ENCODE data around the gene NUDT22.

Gene NUDT22

DNA sequence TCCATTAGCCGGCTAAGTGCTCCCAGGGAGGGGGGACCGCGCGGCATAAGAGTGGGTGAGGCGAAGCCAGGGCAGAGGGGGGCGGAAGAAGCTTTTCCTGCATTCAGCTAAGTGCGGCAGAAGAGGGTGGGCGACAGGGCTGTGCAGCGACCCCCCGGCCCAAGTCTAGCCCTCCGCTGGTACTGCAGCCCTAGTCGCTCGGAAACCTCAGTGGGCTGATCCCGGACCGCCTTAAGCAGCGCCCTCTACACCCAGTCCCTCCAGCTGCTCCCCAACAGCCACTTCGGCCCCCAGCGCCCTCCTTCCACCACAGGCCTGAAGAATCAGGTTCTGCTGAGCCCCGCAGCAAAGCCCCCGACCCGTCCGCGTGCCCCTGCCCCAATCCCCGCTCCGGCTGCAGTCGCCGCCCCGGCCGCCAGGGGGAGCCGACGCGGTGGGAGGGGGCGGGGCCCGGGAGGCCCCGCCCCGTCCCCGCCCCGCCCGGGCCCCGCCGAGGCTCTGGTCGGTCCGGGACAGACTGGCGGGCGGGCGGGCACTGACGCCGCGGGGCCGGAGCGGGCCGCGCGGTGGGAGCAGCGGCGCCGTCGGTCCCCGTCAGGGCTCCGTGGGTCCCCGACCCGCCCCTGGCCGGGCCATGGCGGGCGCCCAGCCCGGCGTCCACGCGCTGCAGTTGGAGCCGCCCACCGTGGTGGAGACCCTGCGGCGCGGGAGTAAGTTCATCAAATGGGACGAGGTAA is 25.1 kb downstream of the NUDT22 start, which contains the start of gene PLCB3:
TSS of gene PLCB3 (plus strand) at position 515 of the 737 bp plus-strand sequence. CDS start at position 635, 120 bp downstream.
- Histone ChIP-seq H3K4me3 (ENCODE audit: extremely low read depth, insufficient read depth, low read length, poor library complexity, severe bottlenecking) (peak within 1 kb of the TSS; percentile 78), H3K27ac (ENCODE audit: low read depth, low read length, severe bottlenecking) (peak within 1 kb of the TSS; percentile 41), H3K4me1 (ENCODE audit: control insufficient read depth, insufficient read depth, low read length, poor library complexity, severe bottlenecking) (peaks cover 35% of the 10 kb centered on the region)

DNA sequence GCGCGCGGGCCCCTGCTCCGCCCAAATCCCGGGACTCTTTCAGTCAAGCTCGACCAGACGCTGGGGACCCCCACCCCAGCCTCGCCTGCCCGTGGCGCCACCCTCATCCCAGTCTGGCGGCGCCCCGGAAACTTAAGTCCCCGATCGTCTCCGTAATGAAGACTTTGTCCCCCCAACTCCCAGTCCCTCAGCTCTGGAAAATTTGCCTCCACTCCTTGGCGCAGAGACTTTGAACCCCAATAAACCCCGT is 25.6 kb downstream of the NUDT22 start:
- H3K36me3 ChIP-seq (ENCODE audit: control insufficient read depth, insufficient read depth, low read length), result peaks cover 31% of the 10 kb centered on the region
- peak overlapping the region; percentile 78 for H3K4me3 ChIP-seq (ENCODE audit: extremely low read depth, insufficient read depth, low read length, poor library complexity, severe bottlenecking)
- no peak overlapping the region for H3K27ac ChIP-seq (ENCODE audit: low read depth, low read length, severe bottlenecking)
- no peaks in the 10 kb centered on the region for H3K9me3 ChIP-seq (ENCODE audit: control insufficient read depth, low read length)
- peaks cover 35% of the 10 kb centered on the region for H3K4me1 ChIP-seq (ENCODE audit: control insufficient read depth, insufficient read depth, low read length, poor library complexity, severe bottlenecking)
- 0 to 1% methylated on average over 17 to 18 of the region's 18 CpGs for WGBS, 2 experiments (ENCODE audit: insufficient coverage in 2 of 2)

More for the DNA sequence above, 25.1 kb downstream of the NUDT22 start, which contains the start of gene PLCB3:
- no peaks in the 10 kb centered on the region for H3K9me3 ChIP-seq (ENCODE audit: control insufficient read depth, low read length)
- H3K36me3 ChIP-seq (ENCODE audit: control insufficient read depth, insufficient read depth, low read length), result peaks cover 26% of the 10 kb centered on the region
- WGBS, 2 experiments (ENCODE audit: insufficient coverage in 2 of 2), result 1 to 2% methylated on average over 54 to 68 of the region's 75 CpGs

DNA sequence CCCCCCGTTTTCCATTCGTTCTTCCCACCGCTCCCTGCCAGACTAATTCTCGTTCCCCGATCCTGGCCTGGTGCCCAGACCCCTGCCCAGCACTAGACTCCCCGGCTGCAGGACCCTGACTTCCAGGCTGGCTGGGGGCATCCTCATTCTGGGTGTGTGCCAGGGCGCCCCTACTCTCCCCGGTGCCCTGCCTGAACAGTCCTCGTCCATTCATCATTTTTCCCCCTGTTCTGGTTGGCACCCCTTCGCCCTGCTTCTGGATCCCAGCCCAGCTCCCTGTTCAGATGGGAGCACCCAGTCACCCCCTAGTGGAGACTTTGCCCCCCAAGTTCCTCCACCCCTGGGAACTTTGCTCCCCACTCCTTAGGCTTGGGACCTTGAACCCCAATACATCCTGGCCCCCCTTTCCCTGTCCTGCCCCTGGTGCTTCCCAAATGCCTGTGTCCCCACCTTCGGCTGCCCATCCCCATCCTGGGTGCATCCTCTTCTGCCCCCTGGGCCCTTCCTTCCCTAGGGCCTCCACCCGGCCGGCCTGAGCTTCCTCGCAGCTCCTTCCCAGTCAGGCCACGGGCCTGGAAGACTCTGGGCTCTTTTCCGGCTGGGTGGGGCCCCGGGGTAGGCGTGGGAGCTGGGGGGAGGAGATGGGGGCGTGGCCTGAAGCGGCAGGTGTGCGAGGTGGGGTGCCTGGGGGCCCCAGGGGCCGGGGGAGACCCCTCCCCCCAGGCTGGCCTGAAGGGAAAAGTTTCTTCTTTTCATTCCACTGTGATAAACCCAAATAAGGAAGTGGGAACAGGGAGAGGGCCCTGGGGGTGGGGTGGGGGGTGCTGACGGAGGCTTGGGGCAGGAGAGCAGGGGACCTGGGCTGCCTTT is 26.2 kb downstream of the NUDT22 start:
- H3K27ac ChIP-seq (ENCODE audit: low read depth, low read length, severe bottlenecking), result no peak overlapping the region
- no peaks in the 10 kb centered on the region for H3K9me3 ChIP-seq (ENCODE audit: control insufficient read depth, low read length)
- H3K4me1 ChIP-seq (ENCODE audit: control insufficient read depth, insufficient read depth, low read length, poor library complexity, severe bottlenecking), result peaks cover 35% of the 10 kb centered on the region
- H3K36me3 ChIP-seq (ENCODE audit: control insufficient read depth, insufficient read depth, low read length), result peaks cover 34% of the 10 kb centered on the region
- WGBS, 2 experiments (ENCODE audit: insufficient coverage in 2 of 2), result 9 to 21% methylated on average over 9 to 12 of the region's 23 CpGs
- H3K4me3 ChIP-seq (ENCODE audit: extremely low read depth, insufficient read depth, low read length, poor library complexity, severe bottlenecking), result peak overlapping the region; percentile 78

DNA sequence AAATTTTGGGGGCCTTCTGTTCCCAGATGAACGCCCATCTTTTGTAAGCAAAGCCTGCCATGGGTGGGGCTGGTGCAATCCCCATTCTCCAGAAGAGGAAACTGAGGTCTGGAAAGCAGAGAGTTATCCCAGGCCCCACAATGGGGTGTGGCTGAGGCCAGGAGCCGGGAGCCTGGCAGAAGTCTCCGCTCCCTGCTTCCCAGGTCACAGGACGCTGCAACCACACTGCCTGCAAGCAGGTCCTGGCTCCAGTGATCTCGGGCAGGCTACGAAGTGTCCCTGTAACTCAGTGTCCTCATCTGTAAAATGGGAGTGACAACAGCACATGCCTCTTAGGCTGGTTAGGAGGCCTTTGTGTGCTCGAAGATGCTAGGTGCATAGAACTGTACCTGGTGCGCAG is 27.0 kb downstream of the NUDT22 start:
- WGBS, 2 experiments (ENCODE audit: insufficient coverage in 2 of 2), result 86 to 87% methylated on average over 8 of the region's 8 CpGs
- no peaks in the 10 kb centered on the region for H3K9me3 ChIP-seq (ENCODE audit: control insufficient read depth, low read length)
- peak overlapping the region; percentile 78 for H3K4me3 ChIP-seq (ENCODE audit: extremely low read depth, insufficient read depth, low read length, poor library complexity, severe bottlenecking)
- peaks cover 42% of the 10 kb centered on the region for H3K36me3 ChIP-seq (ENCODE audit: control insufficient read depth, insufficient read depth, low read length)
- peaks cover 32% of the 10 kb centered on the region for H3K4me1 ChIP-seq (ENCODE audit: control insufficient read depth, insufficient read depth, low read length, poor library complexity, severe bottlenecking)
- H3K27ac ChIP-seq (ENCODE audit: low read depth, low read length, severe bottlenecking), result no peak overlapping the region

- Histone ChIP-seq H3K27ac (ENCODE audit: low read depth, low read length, severe bottlenecking) (no peak overlapping the region), H3K36me3 (ENCODE audit: control insufficient read depth, insufficient read depth, low read length) (peaks cover 47% of the 10 kb centered on the region), H3K4me3 (ENCODE audit: extremely low read depth, insufficient read depth, low read length, poor library complexity, severe bottlenecking) (no peak overlapping the region), H3K4me1 (ENCODE audit: control insufficient read depth, insufficient read depth, low read length, poor library complexity, severe bottlenecking) (peaks cover 30% of the 10 kb centered on the region), H3K9me3 (ENCODE audit: control insufficient read depth, low read length) (no peaks in the 10 kb centered on the region)
- WGBS, 2 experiments (ENCODE audit: insufficient coverage in 2 of 2), result 94 to 100% methylated on average over 5 of the region's 5 CpGs
Observed at GRCh38 chr11:64253481-64253880, 27.4 kb downstream of the NUDT22 start.

DNA sequence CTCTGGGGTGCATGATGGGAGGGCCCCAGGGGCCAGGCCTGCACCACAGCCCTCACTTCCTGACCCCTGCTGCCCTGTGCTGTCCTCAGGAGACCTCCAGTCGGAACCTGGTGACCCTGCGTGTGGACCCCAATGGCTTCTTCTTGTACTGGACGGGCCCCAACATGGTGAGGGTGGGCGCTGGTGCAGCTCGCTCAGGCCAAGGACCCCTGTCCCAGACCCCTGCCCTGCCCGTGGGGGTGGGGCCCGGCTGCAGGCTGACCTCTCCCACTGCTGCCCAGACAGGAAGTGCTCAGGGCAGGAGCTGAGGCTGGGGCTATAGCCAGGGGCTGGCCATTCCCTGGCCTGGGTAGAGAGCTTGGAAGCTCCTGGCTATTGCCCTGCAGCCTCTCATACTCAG is 28.3 kb downstream of the NUDT22 start:
- H3K27ac ChIP-seq (ENCODE audit: low read depth, low read length, severe bottlenecking), result no peak overlapping the region
- no peak overlapping the region for H3K4me3 ChIP-seq (ENCODE audit: extremely low read depth, insufficient read depth, low read length, poor library complexity, severe bottlenecking)
- WGBS, 2 experiments (ENCODE audit: insufficient coverage in 2 of 2), result 95 to 97% methylated on average over 7 of the region's 7 CpGs
- H3K36me3 ChIP-seq (ENCODE audit: control insufficient read depth, insufficient read depth, low read length), result peaks cover 55% of the 10 kb centered on the region
- H3K9me3 ChIP-seq (ENCODE audit: control insufficient read depth, low read length), result no peaks in the 10 kb centered on the region
- H3K4me1 ChIP-seq (ENCODE audit: control insufficient read depth, insufficient read depth, low read length, poor library complexity, severe bottlenecking), result peaks cover 21% of the 10 kb centered on the region

DNA sequence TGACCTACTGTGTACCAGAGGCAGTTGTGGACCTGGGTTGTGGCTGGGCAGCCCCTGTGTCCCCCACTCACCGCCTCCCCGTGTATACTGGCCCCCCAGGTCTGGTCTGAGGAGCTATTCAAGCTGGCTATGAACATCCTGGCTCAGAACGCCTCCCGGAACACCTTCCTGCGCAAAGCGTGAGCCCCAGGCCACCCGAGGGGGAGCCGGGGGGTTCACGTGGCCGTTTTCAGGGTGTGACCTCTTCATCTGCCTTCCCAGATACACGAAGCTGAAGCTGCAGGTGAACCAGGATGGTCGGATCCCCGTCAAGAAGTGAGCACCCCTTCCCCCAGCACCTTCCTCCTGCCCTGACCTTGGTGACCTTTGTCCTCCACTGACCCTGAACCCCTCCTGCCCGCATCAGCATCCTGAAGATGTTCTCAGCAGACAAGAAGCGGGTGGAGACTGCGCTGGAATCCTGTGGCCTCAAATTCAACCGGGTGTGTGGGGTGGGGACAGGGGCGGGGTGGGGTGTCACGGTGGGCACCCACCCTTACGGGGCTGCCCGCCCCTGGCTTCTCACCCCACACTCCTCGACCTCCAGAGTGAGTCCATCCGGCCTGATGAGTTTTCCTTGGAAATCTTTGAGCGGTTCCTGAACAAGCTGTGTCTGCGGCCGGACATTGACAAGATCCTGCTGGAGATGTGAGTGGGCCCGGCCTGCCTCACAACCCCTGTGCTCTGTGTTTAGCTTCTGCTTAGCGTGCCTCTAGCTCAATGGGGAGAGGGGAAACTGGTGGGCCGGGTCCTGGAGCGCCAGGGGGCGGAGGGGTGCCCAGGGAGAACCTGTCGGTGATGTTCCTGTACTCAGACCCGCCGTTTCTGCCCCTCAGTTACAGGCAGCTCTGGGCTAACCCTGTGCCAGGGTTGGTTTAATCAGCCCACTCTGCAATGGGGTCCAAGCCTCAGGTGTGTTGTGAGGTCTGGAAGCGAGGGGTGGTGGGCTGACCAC is 29.4 kb downstream of the NUDT22 start:
- H3K36me3 ChIP-seq (ENCODE audit: control insufficient read depth, insufficient read depth, low read length), result peaks cover 65% of the 10 kb centered on the region
- WGBS, 2 experiments (ENCODE audit: insufficient coverage in 2 of 2), result 94 to 98% methylated on average over 20 to 34 of the region's 35 CpGs

GRCh38 chr11:64256300-64256699 is 30.2 kb downstream of the NUDT22 start:
- Histone ChIP-seq H3K36me3 (ENCODE audit: control insufficient read depth, insufficient read depth, low read length) (peaks cover 69% of the 10 kb centered on the region), H3K9me3 (ENCODE audit: control insufficient read depth, low read length) (no peaks in the 10 kb centered on the region), H3K27ac (ENCODE audit: low read depth, low read length, severe bottlenecking) (no peak overlapping the region), H3K4me1 (ENCODE audit: control insufficient read depth, insufficient read depth, low read length, poor library complexity, severe bottlenecking) (peaks cover 11% of the 10 kb centered on the region), H3K4me3 (ENCODE audit: extremely low read depth, insufficient read depth, low read length, poor library complexity, severe bottlenecking) (no peak overlapping the region)
- WGBS, 2 experiments (ENCODE audit: insufficient coverage in 2 of 2), result 96 to 98% methylated on average over 12 to 14 of the region's 15 CpGs

More for the DNA sequence above, 29.4 kb downstream of the NUDT22 start:
- no peaks in the 10 kb centered on the region for H3K9me3 ChIP-seq (ENCODE audit: control insufficient read depth, low read length)
- H3K27ac ChIP-seq (ENCODE audit: low read depth, low read length, severe bottlenecking), result no peak overlapping the region
- no peak overlapping the region for H3K4me3 ChIP-seq (ENCODE audit: extremely low read depth, insufficient read depth, low read length, poor library complexity, severe bottlenecking)
- peaks cover 15% of the 10 kb centered on the region for H3K4me1 ChIP-seq (ENCODE audit: control insufficient read depth, insufficient read depth, low read length, poor library complexity, severe bottlenecking)

GRCh38 chr11:64258356-64258755 is 32.3 kb downstream of the NUDT22 start:
- 95% methylated on average over 23 to 24 of the region's 24 CpGs for WGBS, 2 experiments (ENCODE audit: insufficient coverage in 2 of 2)
- peaks cover 14% of the 10 kb centered on the region for H3K4me1 ChIP-seq (ENCODE audit: control insufficient read depth, insufficient read depth, low read length, poor library complexity, severe bottlenecking)
- H3K4me3 ChIP-seq (ENCODE audit: extremely low read depth, insufficient read depth, low read length, poor library complexity, severe bottlenecking), result no peak overlapping the region
- no peak overlapping the region for H3K27ac ChIP-seq (ENCODE audit: low read depth, low read length, severe bottlenecking)
- H3K9me3 ChIP-seq (ENCODE audit: control insufficient read depth, low read length), result no peaks in the 10 kb centered on the region
- peaks cover 85% of the 10 kb centered on the region for H3K36me3 ChIP-seq (ENCODE audit: control insufficient read depth, insufficient read depth, low read length)

GRCh38 chr11:64258946-64259532 is 33.0 kb downstream of the NUDT22 start:
- 94 to 98% methylated on average over 30 to 32 of the region's 32 CpGs for WGBS, 2 experiments (ENCODE audit: insufficient coverage in 2 of 2)
- Histone ChIP-seq H3K4me3 (ENCODE audit: extremely low read depth, insufficient read depth, low read length, poor library complexity, severe bottlenecking) (no peak overlapping the region), H3K27ac (ENCODE audit: low read depth, low read length, severe bottlenecking) (no peak overlapping the region), H3K36me3 (ENCODE audit: control insufficient read depth, insufficient read depth, low read length) (peaks cover 89% of the 10 kb centered on the region), H3K4me1 (ENCODE audit: control insufficient read depth, insufficient read depth, low read length, poor library complexity, severe bottlenecking) (peaks cover 21% of the 10 kb centered on the region), H3K9me3 (ENCODE audit: control insufficient read depth, low read length) (no peaks in the 10 kb centered on the region)

All from mesodermal cell (in vitro differentiated cells).